HepG2 (cell line): ENCODE results near the gene ASTN1. TPM values are rescaled to one million over a fixed set of nuclear protein-coding genes. Genes with fewer than 3 reads are reported as not detected.

ENCODE experiments used
- ATAC-seq: fragments of 200-7000 bp; cut with Tn5 transposase; 3 replicates; pipeline ENCODE4 v1.9.1; 2020; ENCODE audit warnings: mild to moderate bottlenecking, moderate library complexity
- BruUV-seq: library from RNA; stranded (reverse); fragments of 400-500 nt; replicated peaks from 2 replicates; lab custom pipeline; 2021; lab: Mats Ljungman, UMichigan
- CTCF ChIA-PET: fragments of 300-600 bp; formaldehyde crosslinking; extraction: SDS; loops from one replicate; lab custom pipeline; 2021; ENCODE audit warnings: low total read pairs, inconsistent platforms, low intra/inter-chr PET ratio; lab: Yijun Ruan, JAX
- POLR2A ChIA-PET: fragments of 350-600 bp; sonication (Branson Sonifier 250); formaldehyde crosslinking; loops from one replicate; lab custom pipeline; 2020; ENCODE audit warnings: antibody characterized with exemption, inconsistent platforms; lab: Yijun Ruan, JAX
- DNase-seq: peaks from one replicate; pipeline ENCODE4 v3.0.0-alpha.2; 2015; ENCODE audit warnings: low spot score
- FAIRE-seq: peaks from 3 replicates; lab custom pipeline; 2011; peaks lifted over from hg19 to GRCh38; lab: Jason Lieb, UNC
- H2AFZ ChIP-seq: one replicate; pipeline ENCODE4 v1.6.1; 2011; ENCODE audit warnings: low read length, inconsistent platforms
- H3K27ac ChIP-seq: fragments of 300-600 bp; 3 replicates; pipeline ENCODE4 v1.8.0; 2011; ENCODE audit warnings: mixed run types, mild to moderate bottlenecking, mixed read lengths, low read length, inconsistent platforms; ENCODE audit not compliant: insufficient read depth; ENCODE audit errors: extremely low read length
- H3K27me3 ChIP-seq, 2 experiments: fragments of 200-600 bp in 1 of 2; 2 replicates in 1 of 2; 3 replicates in 1 of 2; pipeline versions ENCODE4 v1.6.0 to v1.8.0; 2011; ENCODE audit warnings: low read length in 2 of 2, mild to moderate bottlenecking in 2 of 2, moderate library complexity in 2 of 2, inconsistent platforms in 1 of 2; ENCODE audit not compliant: insufficient read depth in 2 of 2, control insufficient read depth in 1 of 2
- H3K36me3 ChIP-seq, 2 experiments: fragments of 200-600 bp in 1 of 2; replicated peaks in 1 of 2; 2 replicates in 1 of 2; 3 replicates in 1 of 2; pipeline versions ENCODE4 v1.5.1 to v1.8.0; 2011; ENCODE audit warnings: low read length in 2 of 2, inconsistent platforms in 1 of 2; ENCODE audit not compliant: insufficient read depth in 2 of 2, control insufficient read depth in 1 of 2
- H3K4me1 ChIP-seq: 2 replicates; pipeline ENCODE4 v1.5.1; 2012; ENCODE audit warnings: low read length, inconsistent platforms; ENCODE audit not compliant: insufficient read depth
- H3K4me2 ChIP-seq: 2 replicates; pipeline ENCODE4 v1.6.0; 2011; ENCODE audit warnings: low read depth, low read length, inconsistent platforms
- H3K4me3 ChIP-seq, 3 experiments: fragments of 200-600 bp in 1 of 3; sonication (generic), shearing (Covaris generic) in 1 of 3; replicated peaks in 1 of 3; 2 replicates each; pipeline ENCODE4 v1.5.1; 2011 to 2016; ENCODE audit warnings: low read length in 3 of 3, inconsistent platforms in 2 of 3, low read depth in 2 of 3, mild to moderate bottlenecking in 2 of 3, control low read depth in 1 of 3, mixed read lengths in 1 of 3; ENCODE audit not compliant: insufficient read depth in 1 of 3
- H3K79me2 ChIP-seq: one replicate; pipeline ENCODE4 v1.6.1; 2011; ENCODE audit warnings: low read length, inconsistent platforms; ENCODE audit not compliant: insufficient read depth
- H3K9ac ChIP-seq: 2 replicates; pipeline ENCODE4 v1.6.0; 2011; ENCODE audit warnings: mild to moderate bottlenecking, low read depth, low read length, inconsistent platforms; ENCODE audit not compliant: insufficient read depth
- H3K9me3 ChIP-seq: 2 replicates; pipeline ENCODE4 v1.5.1; 2012; ENCODE audit warnings: mild to moderate bottlenecking, low read length
- H4K20me1 ChIP-seq: 2 replicates; pipeline ENCODE4 v1.6.0; 2011; ENCODE audit warnings: inconsistent platforms, mild to moderate bottlenecking, low read length, moderate library complexity; ENCODE audit not compliant: insufficient read depth
- HIVEP1 ChIP-seq: sonication (generic); formaldehyde crosslinking; IDR thresholded peaks from 2 replicates; pipeline ENCODE4 v1.4.0; 2020; ENCODE audit warnings: mild to moderate bottlenecking, missing genetic modification reagents
- HMGXB3 ChIP-seq: sonication (generic); formaldehyde crosslinking; IDR thresholded peaks from 2 replicates; pipeline ENCODE4 v1.4.0; 2020; ENCODE audit warnings: missing genetic modification reagents, borderline replicate concordance
- HNRNPLL ChIP-seq: fragments of 200-400 bp; formaldehyde crosslinking; IDR thresholded peaks from 2 replicates; pipeline ENCODE4 v1.6.1; 2017; ENCODE audit warnings: mild to moderate bottlenecking, low read depth, low read length; ENCODE audit not compliant: poor library complexity, severe bottlenecking
- HOXA5 ChIP-seq: sonication (generic); formaldehyde crosslinking; IDR thresholded peaks from 2 replicates; pipeline ENCODE4 v1.4.0; 2020; ENCODE audit warnings: missing genetic modification reagents
- IRX3 ChIP-seq: sonication (generic); formaldehyde crosslinking; IDR thresholded peaks from 2 replicates; pipeline ENCODE4 v1.8.1; 2023; ENCODE audit warnings: mild to moderate bottlenecking, low read depth, missing genetic modification reagents, borderline replicate concordance
- NFE2L1 ChIP-seq: sonication (generic); formaldehyde crosslinking; IDR thresholded peaks from 2 replicates; pipeline ENCODE4 v1.4.0; 2020; ENCODE audit warnings: missing genetic modification reagents, mild to moderate bottlenecking, borderline replicate concordance
- SMYD3 ChIP-seq: sonication (generic); formaldehyde crosslinking; IDR thresholded peaks from 2 replicates; pipeline ENCODE4 v1.8.1; 2023; ENCODE audit warnings: mild to moderate bottlenecking, missing genetic modification reagents
- SRF ChIP-seq: IDR thresholded peaks from 2 replicates; pipeline ENCODE4 v1.6.1; 2011; ENCODE audit warnings: mild to moderate bottlenecking, low read depth, low read length, moderate library complexity
- TCF7 ChIP-seq: sonication (generic); IDR thresholded peaks from 2 replicates; pipeline ENCODE4 v1.6.1; 2016; ENCODE audit warnings: antibody characterized with exemption, low read depth
- ZBTB26 ChIP-seq: IDR thresholded peaks from 2 replicates; pipeline ENCODE4 v1.6.1; 2016; ENCODE audit warnings: missing compliant biosample characterization, missing genetic modification reagents, borderline replicate concordance
- ZC3H13 ChIP-seq: sonication (generic); formaldehyde crosslinking; IDR thresholded peaks from 2 replicates; pipeline ENCODE4 v1.8.1; 2023; ENCODE audit warnings: mild to moderate bottlenecking, missing genetic modification reagents, moderate library complexity
- ZNF17 ChIP-seq: sonication (generic); formaldehyde crosslinking; IDR thresholded peaks from 2 replicates; pipeline ENCODE4 v1.5.0; 2020; ENCODE audit warnings: mild to moderate bottlenecking, missing genetic modification reagents
- ZNF207 ChIP-seq: fragments of 450-650 bp; IDR thresholded peaks from 2 replicates; pipeline ENCODE4 v1.6.1; 2016; ENCODE audit warnings: antibody characterized with exemption, borderline replicate concordance
- WGBS: methylation state at CpG from one replicate; pipeline ENCODE4 v1.1.6; 2017; ENCODE audit warnings: low lambda C conversion rate; 5-methylcytosine and 5-hydroxymethylcytosine counted together
- in situ Hi-C: cut with HindIII; loops from 2 replicates; pipeline ENCODE4 v1.10.0; 2017; ENCODE audit warnings: low pct_unique_long_range_greater_than_20kb; ENCODE audit not compliant: extremely low pct_ligation_motif_present
- intact Hi-C: fragments of 100-400 bp; cut with micrococcal nuclease; formaldehyde crosslinking; loops from one replicate; pipeline ENCODE4 v1.10.0; 2022; ENCODE audit not compliant: unreplicated experiment
- polyA plus RNA-seq, 8 experiments: library from polyadenylated mRNA; depleted of rRNA in 3 of 8; stranded (reverse) in 7 of 8; unstranded in 1 of 8; fragments of >200 nt; fragmentation: Illumina TruSeq in 4 of 8; extraction: Trizol in 4 of 8; gene quantifications; 2 replicates each; pipeline versions ENCODE4 v1.2.1 to v1.2.3, GENCODE V29; 2011 to 2016; ENCODE audit warnings: low read depth in 4 of 8, missing spikeins in 1 of 8, mixed read lengths in 1 of 8; ENCODE audit not compliant: insufficient read depth in 1 of 8
- total RNA-seq, 5 experiments: library from RNA; depleted of rRNA; stranded (reverse); fragments of >200 nt; fragmentation: Illumina TruSeq; extraction: Trizol; gene quantifications; 2 replicates each; pipeline ENCODE4 v1.2.3, GENCODE V29; 2016; ENCODE audit warnings: low read depth in 1 of 5
- TF ChIP-seq, protein P1 (sequence below): sonication (generic); formaldehyde crosslinking; IDR thresholded peaks from 2 replicates; pipeline ENCODE4 v1.4.0; 2020; ENCODE audit warnings: mild to moderate bottlenecking, missing genetic modification reagents

The ASTN1 gene
- total and polyA plus RNA-seq, 2 of the 13 experiments (the other 11 are each of a cell fraction or from before 2014, with no cell fraction given) = not detected

- TF ChIP-seq ZNF17 (no peak), HOXA5 (no peak), ZBTB26 (CRISPR knock-in tag) (no peak), TCF7 (no peak), ZNF207 (no peak), HNRNPLL (no peak), SRF (no peak), HIVEP1 (CRISPR knock-in tag) (no peak), HMGXB3 (no peak), ZC3H13 (CRISPR knock-in tag) (no peak), NFE2L1 (no peak), IRX3 (CRISPR knock-in tag) (no peak), SMYD3 (CRISPR knock-in tag) (no peak)
- TF ChIP-seq, protein P1, sequence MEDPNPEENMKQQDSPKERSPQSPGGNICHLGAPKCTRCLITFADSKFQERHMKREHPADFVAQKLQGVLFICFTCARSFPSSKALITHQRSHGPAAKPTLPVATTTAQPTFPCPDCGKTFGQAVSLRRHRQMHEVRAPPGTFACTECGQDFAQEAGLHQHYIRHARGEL = no peak
- DNase-seq (no peak), ATAC-seq (no peak), FAIRE-seq (no peak)
- Histone ChIP-seq H3K4me1 (no peaks in the 10 kb centered on the region), H3K9me3 (no peaks in the 10 kb centered on the region), H4K20me1 (no peaks in the 10 kb centered on the region), H2AFZ (no peak overlapping the region), H3K27me3 (no peaks in the 10 kb centered on the region), H3K27ac (no peak overlapping the region), H3K4me3 (no peak overlapping the region), H3K36me3 (no peaks in the 10 kb centered on the region), H3K9ac (no peak overlapping the region), H3K79me2 (no peaks in the 10 kb centered on the region), H3K4me2 (no peak overlapping the region)
- intact Hi-C loops (no loop called here), in situ Hi-C loops (no loop called here)
- CTCF ChIA-PET = no interaction called here
- no TSS peak for BruUV-seq
- POLR2A ChIA-PET = no interaction called here
- WGBS = 0% methylated on average over 4 of the region's 4 CpGs
Observed at GRCh38 chr1:177106614-177107365, 57.7 kb downstream of the ASTN1 start.
